Lower lobe of right lung (tissue), 2 donors: ENCODE measurements around the gene LSAMP. TPM values are rescaled to one million over a fixed set of nuclear protein-coding genes. Genes with fewer than 3 reads are reported as not detected.

Experiments
- ATAC-seq, 2 donors: fragments of 200-7000 bp; cut with Tn5 transposase; one replicate each; pipeline ENCODE4 v1.9.1; 2020 to 2022; ENCODE audit warnings: mild to moderate bottlenecking in 2 of 2, moderate library complexity in 2 of 2
- DNase-seq: peaks from one replicate; pipeline ENCODE4 v3.0.0-alpha.2; 2020
- H3K27ac ChIP-seq: fragments of 200-600 bp; one replicate; pipeline ENCODE4 v1.8.0; 2022
- H3K27me3 ChIP-seq: fragments of 200-600 bp; one replicate; pipeline ENCODE4 v1.8.0; 2022; ENCODE audit warnings: low read depth
- H3K36me3 ChIP-seq: fragments of 200-600 bp; one replicate; pipeline ENCODE4 v1.8.0; 2022; ENCODE audit warnings: mild to moderate bottlenecking
- H3K4me1 ChIP-seq: fragments of 200-600 bp; one replicate; pipeline ENCODE4 v1.8.0; 2022
- H3K4me3 ChIP-seq: fragments of 200-600 bp; one replicate; pipeline ENCODE4 v1.8.0; 2022; ENCODE audit warnings: mild to moderate bottlenecking
- H3K9me3 ChIP-seq: fragments of 200-600 bp; one replicate; pipeline ENCODE4 v1.8.0; 2022
- intact Hi-C: fragments of 100-400 bp; cut with DNase I; formaldehyde crosslinking; loops from one replicate; pipeline ENCODE4 v1.11.0; 2022
- total RNA-seq: library from RNA; stranded (reverse); fragmentation: NEBNext Ultra II Directional; extraction: Animal tissue kit (Norgen Biotek cat#: 25700); gene quantifications from one replicate; pipeline ENCODE4 v1.2.1, GENCODE V29; 2021
- TF ChIP-seq, protein P1 (sequence below): fragments of 200-600 bp; IDR thresholded peaks from one replicate; pipeline ENCODE4 v1.8.0; 2022; ENCODE audit warnings: antibody characterized with exemption, mild to moderate bottlenecking
- donor health status: DM: no; HTN: yes; CAD: no; lungs with severe emphysema.

LSAMP gene
- total RNA-seq, 1 donor from 2014 or later, result 20.1 TPM

DNA sequence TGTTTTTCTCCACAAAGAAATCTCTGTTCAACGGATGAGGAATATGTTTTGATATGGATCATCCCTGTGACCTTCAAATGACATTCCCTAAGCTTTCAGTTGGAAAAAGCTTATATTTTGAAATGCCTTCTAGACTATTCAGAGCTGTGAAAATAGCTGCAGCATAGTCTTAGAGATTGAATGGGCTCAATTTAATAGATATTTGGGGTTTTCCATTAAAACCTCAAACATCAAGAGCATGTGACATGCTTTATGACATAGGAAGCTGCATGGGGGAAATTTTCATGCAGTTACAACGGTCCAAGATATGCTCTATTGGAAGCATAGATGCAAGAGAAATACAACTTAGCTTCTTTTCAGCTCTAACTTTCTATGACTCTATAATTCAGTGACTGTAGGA is 102.8 kb downstream of the LSAMP start:
- ATAC-seq, result no peak
- Histone ChIP-seq H3K4me1 (no peaks in the 10 kb centered on the region), H3K4me3 (no peak overlapping the region), H3K27ac (no peak overlapping the region), H3K27me3 (no peaks in the 10 kb centered on the region), H3K36me3 (no peaks in the 10 kb centered on the region), H3K9me3 (no peaks in the 10 kb centered on the region)
- intact Hi-C loops, result no loop called here
- TF ChIP-seq, protein P1, sequence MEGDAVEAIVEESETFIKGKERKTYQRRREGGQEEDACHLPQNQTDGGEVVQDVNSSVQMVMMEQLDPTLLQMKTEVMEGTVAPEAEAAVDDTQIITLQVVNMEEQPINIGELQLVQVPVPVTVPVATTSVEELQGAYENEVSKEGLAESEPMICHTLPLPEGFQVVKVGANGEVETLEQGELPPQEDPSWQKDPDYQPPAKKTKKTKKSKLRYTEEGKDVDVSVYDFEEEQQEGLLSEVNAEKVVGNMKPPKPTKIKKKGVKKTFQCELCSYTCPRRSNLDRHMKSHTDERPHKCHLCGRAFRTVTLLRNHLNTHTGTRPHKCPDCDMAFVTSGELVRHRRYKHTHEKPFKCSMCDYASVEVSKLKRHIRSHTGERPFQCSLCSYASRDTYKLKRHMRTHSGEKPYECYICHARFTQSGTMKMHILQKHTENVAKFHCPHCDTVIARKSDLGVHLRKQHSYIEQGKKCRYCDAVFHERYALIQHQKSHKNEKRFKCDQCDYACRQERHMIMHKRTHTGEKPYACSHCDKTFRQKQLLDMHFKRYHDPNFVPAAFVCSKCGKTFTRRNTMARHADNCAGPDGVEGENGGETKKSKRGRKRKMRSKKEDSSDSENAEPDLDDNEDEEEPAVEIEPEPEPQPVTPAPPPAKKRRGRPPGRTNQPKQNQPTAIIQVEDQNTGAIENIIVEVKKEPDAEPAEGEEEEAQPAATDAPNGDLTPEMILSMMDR, result no peak
- no peak for DNase-seq

DNA sequence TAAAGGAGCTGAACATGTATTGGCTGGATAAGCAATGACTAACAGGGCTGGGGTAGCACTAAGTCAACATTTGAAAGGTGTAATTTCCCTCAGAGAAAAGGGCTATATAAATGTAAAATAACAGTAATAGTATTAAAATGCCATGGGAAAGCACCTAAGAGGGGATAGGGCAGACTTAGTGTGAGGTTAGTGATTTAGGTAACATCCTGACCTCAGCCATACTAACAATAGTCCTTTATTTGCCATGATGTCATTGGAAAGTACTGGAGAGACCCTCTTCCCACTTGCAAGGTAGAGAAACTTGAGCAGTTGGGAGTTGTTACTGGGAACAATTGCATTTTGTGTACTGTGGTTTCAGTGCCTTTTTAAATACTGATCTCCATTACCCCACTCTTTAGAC is 103.4 kb downstream of the LSAMP start:
- TF ChIP-seq, protein P1, result no peak
- intact Hi-C loops, result no loop called here

DNA sequence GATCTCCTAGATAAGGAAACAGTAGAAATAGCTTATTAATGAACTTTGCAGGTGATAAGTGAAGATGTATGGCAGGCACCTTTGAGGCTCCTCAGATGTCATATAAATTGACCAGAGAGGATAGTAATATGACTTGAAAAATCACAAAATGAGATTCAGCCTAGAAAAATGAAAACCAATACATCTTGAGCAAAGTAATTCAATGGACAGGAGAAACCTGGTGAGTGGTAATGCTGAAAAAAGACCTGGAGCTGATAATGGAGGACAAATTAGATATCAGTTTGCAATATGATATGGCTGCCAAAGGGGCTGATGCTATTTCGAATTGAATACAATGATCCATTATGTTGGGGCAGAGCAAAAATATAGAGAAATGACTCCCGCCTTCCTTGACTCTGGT is 103.9 kb downstream of the LSAMP start:
- H3K9me3 ChIP-seq, result no peaks in the 10 kb centered on the region
- no peaks in the 10 kb centered on the region for H3K27me3 ChIP-seq
- DNase-seq (no peak), ATAC-seq (no peak)
- no peaks in the 10 kb centered on the region for H3K36me3 ChIP-seq
- TF ChIP-seq, protein P1, result no peak
- intact Hi-C loops, result no loop called here
- no peak overlapping the region for H3K27ac ChIP-seq
- no peaks in the 10 kb centered on the region for H3K4me1 ChIP-seq
- H3K4me3 ChIP-seq, result no peak overlapping the region

More for the DNA sequence above, 103.4 kb downstream of the LSAMP start:
- H3K27ac ChIP-seq, result no peak overlapping the region
- H3K9me3 ChIP-seq, result no peaks in the 10 kb centered on the region
- no peak for DNase-seq
- H3K36me3 ChIP-seq, result no peaks in the 10 kb centered on the region
- H3K27me3 ChIP-seq, result no peaks in the 10 kb centered on the region
- H3K4me1 ChIP-seq, result no peaks in the 10 kb centered on the region
- H3K4me3 ChIP-seq, result no peak overlapping the region
- no peak for ATAC-seq

DNA sequence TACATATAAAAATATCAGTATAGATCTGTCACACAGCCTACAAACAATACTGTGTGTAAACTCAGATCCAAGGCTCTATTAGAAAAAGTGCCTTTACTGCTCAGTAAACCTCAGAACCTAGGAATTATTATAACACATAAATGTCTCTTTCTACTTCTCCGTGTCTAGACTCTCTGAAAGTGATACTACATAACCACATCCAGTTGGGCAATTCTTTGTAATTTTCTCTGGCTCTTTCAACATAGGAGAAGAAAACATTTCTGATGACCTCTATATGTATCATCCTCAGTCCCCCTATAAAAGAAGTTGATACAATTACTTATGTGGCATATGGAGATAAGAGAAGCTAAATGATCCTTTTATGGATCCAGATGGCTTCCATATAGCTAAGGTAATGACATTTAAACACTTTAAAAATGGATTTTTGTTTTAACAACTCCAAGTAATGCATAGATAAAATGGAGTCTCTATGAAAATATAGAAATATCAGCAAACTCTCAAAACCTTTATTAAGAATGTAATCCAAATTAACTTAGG is 104.5 kb downstream of the LSAMP start:
- intact Hi-C loops, result no loop called here
- TF ChIP-seq, protein P1, result no peak
- H3K27me3 ChIP-seq, result no peaks in the 10 kb centered on the region
- no peaks in the 10 kb centered on the region for H3K36me3 ChIP-seq
- H3K4me1 ChIP-seq, result no peaks in the 10 kb centered on the region
- H3K27ac ChIP-seq, result no peak overlapping the region
- ATAC-seq (no peak), DNase-seq (no peak)
- no peak overlapping the region for H3K4me3 ChIP-seq
- H3K9me3 ChIP-seq, result no peaks in the 10 kb centered on the region

DNA sequence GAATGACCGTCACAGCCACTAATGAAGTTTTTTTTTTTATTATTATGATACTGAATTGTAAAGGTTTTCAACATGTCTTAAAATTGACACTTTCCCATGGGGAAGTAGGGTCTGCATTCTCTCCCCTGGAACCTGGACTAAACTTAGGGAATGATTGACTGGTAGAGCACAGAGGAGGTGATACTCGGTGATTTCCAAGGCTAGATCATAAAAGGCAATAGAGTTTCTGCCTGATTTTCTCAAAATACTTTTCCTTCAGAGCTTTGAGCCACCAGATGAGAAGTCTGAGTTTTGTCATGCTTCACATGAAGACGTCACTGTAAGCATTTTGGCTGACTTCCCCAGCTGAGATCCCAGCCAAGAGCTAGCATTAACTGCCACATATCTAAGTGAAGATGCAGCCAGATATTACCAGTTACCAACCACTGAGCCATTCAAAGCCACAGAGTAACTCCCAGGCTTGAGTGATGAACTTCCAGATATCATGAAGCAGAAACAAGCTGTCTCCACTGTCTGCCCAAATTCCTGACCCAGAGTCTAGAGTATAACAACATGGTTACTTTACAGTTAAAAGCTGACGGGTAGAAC is 105.8 kb downstream of the LSAMP start:
- TF ChIP-seq, protein P1, result no peak
- Histone ChIP-seq H3K27ac (no peak overlapping the region), H3K36me3 (no peaks in the 10 kb centered on the region), H3K9me3 (no peaks in the 10 kb centered on the region), H3K4me1 (no peaks in the 10 kb centered on the region), H3K27me3 (no peaks in the 10 kb centered on the region), H3K4me3 (no peak overlapping the region)
- intact Hi-C loops, result no loop called here
- no peak for DNase-seq
- peak; percentile 17 to 46 for ATAC-seq
